HepG2 (cell line): Measurements from ENCODE around the gene CLDN3. TPM values are rescaled to one million over a fixed set of nuclear protein-coding genes. Genes with fewer than 3 reads are reported as not detected.
A peak's percentile ranks its signal among the peaks of the same experiment; 100 is the strongest.

Experiments
- BRD4 ChIP-seq: sonication (generic); formaldehyde crosslinking; IDR thresholded peaks from 2 replicates; pipeline ENCODE4 v1.4.0; 2020; ENCODE audit warnings: missing genetic modification reagents
- EP300 ChIP-seq, 3 experiments: sonication (generic) in 1 of 3; formaldehyde crosslinking in 1 of 3; IDR thresholded peaks; 2 replicates each; pipeline versions ENCODE4 v1.5.1 to v1.6.1; 2011 to 2020; ENCODE audit warnings: low read depth in 2 of 3, low read length in 2 of 3, borderline replicate concordance in 1 of 3, improper control_type of control experiment in 1 of 3, mild to moderate bottlenecking in 1 of 3, missing genetic modification reagents in 1 of 3, moderate library complexity in 1 of 3
- HCFC1 ChIP-seq: fragments of 150-350 bp; IDR thresholded peaks from 2 replicates; pipeline ENCODE4 v1.6.1; 2014; ENCODE audit warnings: low read depth, low read length
- HNF4A ChIP-seq: sonication (generic); formaldehyde crosslinking; IDR thresholded peaks from 2 replicates; pipeline ENCODE4 v1.4.0; 2020; ENCODE audit warnings: missing genetic modification reagents
- HOMEZ ChIP-seq: IDR thresholded peaks from 2 replicates; pipeline ENCODE4 v1.6.1; 2016; ENCODE audit warnings: low read depth
- KMT2B ChIP-seq: IDR thresholded peaks from 2 replicates; pipeline ENCODE4 v1.6.1; 2016; ENCODE audit warnings: missing genetic modification reagents, missing compliant biosample characterization
- ONECUT2 ChIP-seq: sonication (generic); formaldehyde crosslinking; IDR thresholded peaks from 2 replicates; pipeline ENCODE4 v1.4.0; 2020; ENCODE audit warnings: missing genetic modification reagents
- PBX3 ChIP-seq: sonication (generic); formaldehyde crosslinking; IDR thresholded peaks from 2 replicates; pipeline ENCODE4 v1.8.1; 2023; ENCODE audit warnings: missing genetic modification reagents, inconsistent platforms, borderline replicate concordance
- PHF20 ChIP-seq: sonication (generic); formaldehyde crosslinking; IDR thresholded peaks from 2 replicates; pipeline ENCODE4 v1.5.0; 2020; ENCODE audit warnings: mild to moderate bottlenecking, missing genetic modification reagents
- RELA ChIP-seq: sonication (generic); formaldehyde crosslinking; IDR thresholded peaks from 2 replicates; pipeline ENCODE4 v1.4.0; 2020; ENCODE audit warnings: missing genetic modification reagents
- RXRB ChIP-seq: IDR thresholded peaks from 2 replicates; pipeline ENCODE4 v1.6.1; 2016; ENCODE audit warnings: borderline replicate concordance, missing genetic modification reagents, missing compliant biosample characterization
- SOX13 ChIP-seq, 3 experiments: fragments of 450-650 bp in 1 of 3; sonication (generic) in 1 of 3; formaldehyde crosslinking in 1 of 3; IDR thresholded peaks in 2 of 3; conservative IDR thresholded peaks in 1 of 3; 2 replicates each; pipeline versions ENCODE4 v1.5.0 to v1.6.1; 2016 to 2020; ENCODE audit warnings: antibody characterized with exemption in 1 of 3, mild to moderate bottlenecking in 1 of 3, missing compliant biosample characterization in 1 of 3, missing genetic modification reagents in 1 of 3, moderate library complexity in 1 of 3
- SP1 ChIP-seq, 2 experiments: fragments of 450-650 bp in 1 of 2; sonication (generic) in 1 of 2; formaldehyde crosslinking in 1 of 2; IDR thresholded peaks; 2 replicates each; pipeline versions ENCODE4 v1.4.0 to v1.6.1; 2016 to 2020; ENCODE audit warnings: missing genetic modification reagents in 1 of 2
- TGIF2 ChIP-seq: IDR thresholded peaks from 2 replicates; pipeline ENCODE4 v1.6.1; 2016; ENCODE audit warnings: control low read depth, missing compliant biosample characterization
- U2AF1 ChIP-seq: fragments of 200-400 bp; formaldehyde crosslinking; optimal IDR thresholded peaks from 2 replicates; pipeline ENCODE3; 2017; ENCODE audit warnings: mild to moderate bottlenecking, low read depth, low read length
- ZBTB20 ChIP-seq: sonication (generic); formaldehyde crosslinking; IDR thresholded peaks from 2 replicates; pipeline ENCODE4 v1.8.1; 2023; ENCODE audit warnings: missing genetic modification reagents, low read depth, mild to moderate bottlenecking, borderline replicate concordance
- ZBTB26 ChIP-seq: IDR thresholded peaks from 2 replicates; pipeline ENCODE4 v1.6.1; 2016; ENCODE audit warnings: missing compliant biosample characterization, missing genetic modification reagents, borderline replicate concordance
- ZBTB3 ChIP-seq: sonication (generic); formaldehyde crosslinking; IDR thresholded peaks from 2 replicates; pipeline ENCODE4 v1.4.0; 2020; ENCODE audit warnings: low read depth, mild to moderate bottlenecking, moderate library complexity, missing genetic modification reagents, borderline replicate concordance
- ZFY ChIP-seq: sonication (generic); formaldehyde crosslinking; IDR thresholded peaks from 2 replicates; pipeline ENCODE4 v1.4.0; 2020; ENCODE audit warnings: missing genetic modification reagents
- ZNF33A ChIP-seq: sonication (generic); formaldehyde crosslinking; IDR thresholded peaks from 2 replicates; pipeline ENCODE4 v1.5.1; 2020; ENCODE audit warnings: missing genetic modification reagents, mild to moderate bottlenecking, moderate library complexity, borderline replicate concordance
- ZNF768 ChIP-seq: sonication (generic); formaldehyde crosslinking; IDR thresholded peaks from 2 replicates; pipeline ENCODE4 v1.4.0; 2020; ENCODE audit warnings: missing genetic modification reagents
- ZNF792 ChIP-seq: IDR thresholded peaks from 2 replicates; pipeline ENCODE4 v1.6.1; 2016
- polyA plus RNA-seq, 8 experiments: library from polyadenylated mRNA; depleted of rRNA in 3 of 8; stranded (reverse) in 7 of 8; unstranded in 1 of 8; fragments of >200 nt; fragmentation: Illumina TruSeq in 4 of 8; extraction: Trizol in 4 of 8; gene quantifications; 2 replicates each; pipeline versions ENCODE4 v1.2.1 to v1.2.3, GENCODE V29; 2011 to 2016; ENCODE audit warnings: low read depth in 4 of 8, missing spikeins in 1 of 8, mixed read lengths in 1 of 8; ENCODE audit not compliant: insufficient read depth in 1 of 8
- total RNA-seq, 5 experiments: library from RNA; depleted of rRNA; stranded (reverse); fragments of >200 nt; fragmentation: Illumina TruSeq; extraction: Trizol; gene quantifications; 2 replicates each; pipeline ENCODE4 v1.2.3, GENCODE V29; 2016; ENCODE audit warnings: low read depth in 1 of 5

Gene CLDN3
- total and polyA plus RNA-seq, 2 of the 13 experiments (the other 11 are each of a cell fraction or from before 2014, with no cell fraction given) = 0.31 to 0.51 TPM

GRCh38 chr7:73738612-73739386 is 31.3 kb downstream of the CLDN3 start, which contains the start of gene ABHD11 (continued):
- TF ChIP-seq HOMEZ (CRISPR knock-in tag) (no peak), RELA (CRISPR knock-in tag) (peak; percentile 80; the same call in 1 of the 2 replicates), HCFC1 (peak; percentile 10; the same call in 1 of the 2 replicates), ZNF33A (CRISPR knock-in tag) (no peak), PHF20 (CRISPR knock-in tag) (peak; percentile 71), TGIF2 (no peak), PBX3 (CRISPR knock-in tag) (0 out of 2 replicates have a peak, but pooled peaks have one; percentile 40), SP1 (IDR thresholded peaks at IDR 0.05) (peak; percentile 56; the same call in 1 of the 2 replicates), SP1 (CRISPR knock-in tag; IDR thresholded peaks at IDR 0.05) (peak; percentile 83; the same call in 1 of the 2 replicates), KMT2B (CRISPR knock-in tag) (0 out of 2 replicates have a peak, but pooled peaks have one; percentile 75), ONECUT2 (CRISPR knock-in tag) (no peak), HNF4A (CRISPR knock-in tag) (peak; percentile 24; the same call in 1 of the 2 replicates), EP300 (IDR thresholded peaks at IDR 0.05; ENCODE audit: low read depth in 2 of 2, low read length in 2 of 2) (peak in 1 of 2 experiments; percentile 7; a peak in 1 of 4 replicates), EP300 (CRISPR knock-in tag; IDR thresholded peaks at IDR 0.05; ENCODE audit: borderline replicate concordance) (no peak), BRD4 (CRISPR knock-in tag) (no peak; the same call in 1 of the 2 replicates), ZBTB26 (peak; percentile 63; the same call in 1 of the 2 replicates), U2AF1 (no peak), RXRB (CRISPR knock-in tag) (peak; percentile 34; the same call in 1 of the 2 replicates), ZBTB20 (peak; percentile 85), ZNF792 (CRISPR knock-in tag) (peak; percentile 71; the same call in 1 of the 2 replicates), SOX13 (IDR thresholded peaks at IDR 0.05) (no peak; the same call in 1 of the 2 replicates), SOX13 (CRISPR knock-in tag; conservative IDR thresholded peaks at IDR 0.05 in 1 of 2, IDR thresholded peaks at IDR 0.05 in 1 of 2) (peak in 1 of 2 experiments; percentile 50; a peak in 1 of 4 replicates), ZBTB3 (0 out of 2 replicates have a peak, but pooled peaks have one; percentile 46), ZNF768 (CRISPR knock-in tag) (peak; percentile 14), ZFY (CRISPR knock-in tag) (peak; percentile 72)
